ENCODE measurements around the gene ENAM. TPM values are rescaled to one million over a fixed set of nuclear protein-coding genes. Genes with fewer than 3 reads are reported as not detected.

Gene ENAM
- total RNA-seq, 4 donors from 2014 or later = 0.24 to 0.83 TPM; not detected in 2

GRCh38 chr4:70613306-70614183, 15.0 kb upstream of the ENAM start:
- Histone ChIP-seq H3K27me3 (no peaks in the 10 kb centered on the region), H3K36me3 (no peaks in the 10 kb centered on the region), H3K9me3 (no peaks in the 10 kb centered on the region), H3K4me1 (no peaks in the 10 kb centered on the region), H3K4me3 (no peak overlapping the region), H3K27ac (no peak overlapping the region)
- no peak for DNase-seq
- TF ChIP-seq POLR2A (IDR thresholded peaks at IDR 0.05) (no peak), CTCF (IDR thresholded peaks at IDR 0.05) (no peak)
- intact Hi-C loops (cut with DNase I; ENCODE audit: low total_unique reads) = no loop called here

- no peak for TF ChIP-seq POLR2A (IDR thresholded peaks at IDR 0.05)
- no peak for TF ChIP-seq CTCF (IDR thresholded peaks at IDR 0.05)
- intact Hi-C loops (cut with DNase I; ENCODE audit: low total_unique reads) = no loop called here
- Histone ChIP-seq H3K4me3 (no peak overlapping the region), H3K9me3 (no peaks in the 10 kb centered on the region), H3K27me3 (no peaks in the 10 kb centered on the region), H3K27ac (no peak overlapping the region), H3K36me3 (no peaks in the 10 kb centered on the region), H3K4me1 (no peaks in the 10 kb centered on the region)
- no peak for DNase-seq
Measured at GRCh38 chr4:70614184-70614555, 14.4 kb upstream of the ENAM start.

- intact Hi-C loops (cut with DNase I; ENCODE audit: low total_unique reads) = no loop called here
- Histone ChIP-seq H3K27ac (no peak overlapping the region), H3K4me3 (no peak overlapping the region), H3K36me3 (no peaks in the 10 kb centered on the region), H3K9me3 (no peaks in the 10 kb centered on the region), H3K27me3 (no peaks in the 10 kb centered on the region), H3K4me1 (no peaks in the 10 kb centered on the region)
- no peak for TF ChIP-seq POLR2A (IDR thresholded peaks at IDR 0.05)
- no peak for TF ChIP-seq CTCF (IDR thresholded peaks at IDR 0.05)
- no peak for DNase-seq
Measured at GRCh38 chr4:70619288-70619687, 9.3 kb upstream of the ENAM start.

GRCh38 chr4:70619778-70620177, 8.8 kb upstream of the ENAM start:
- Histone ChIP-seq H3K4me1 (no peaks in the 10 kb centered on the region), H3K4me3 (no peak overlapping the region), H3K27ac (no peak overlapping the region), H3K9me3 (no peaks in the 10 kb centered on the region), H3K27me3 (no peaks in the 10 kb centered on the region), H3K36me3 (no peaks in the 10 kb centered on the region)
- TF ChIP-seq POLR2A (IDR thresholded peaks at IDR 0.05) = no peak
- TF ChIP-seq CTCF (IDR thresholded peaks at IDR 0.05) = no peak
- intact Hi-C loops (cut with DNase I; ENCODE audit: low total_unique reads) = no loop called here
- no peak for DNase-seq

GRCh38 chr4:70623323-70623722, 5.2 kb upstream of the ENAM start:
- intact Hi-C loops (cut with DNase I; ENCODE audit: low total_unique reads) = no loop called here
- no peaks in the 10 kb centered on the region for H3K36me3 ChIP-seq
- H3K27me3 ChIP-seq = no peaks in the 10 kb centered on the region
- no peak for DNase-seq
- H3K27ac ChIP-seq = no peak overlapping the region
- H3K4me3 ChIP-seq = no peak overlapping the region
- TF ChIP-seq CTCF (IDR thresholded peaks at IDR 0.05) (no peak), POLR2A (IDR thresholded peaks at IDR 0.05) (no peak)
- no peaks in the 10 kb centered on the region for H3K4me1 ChIP-seq
- no peaks in the 10 kb centered on the region for H3K9me3 ChIP-seq
